GM23338 (cell line): ENCODE measurements around the gene DNAI2. TPM values are rescaled to one million over a fixed set of nuclear protein-coding genes. Genes with fewer than 3 reads are reported as not detected.

Source experiments
- ATAC-seq: fragments of 200-7000 bp; cut with Tn5 transposase; 3 replicates; pipeline ENCODE4 v1.9.1; 2020
- DNase-seq: peaks from one replicate; pipeline ENCODE4 v3.0.0-alpha.2; 2015; ENCODE audit warnings: low spot score
- H2AFZ ChIP-seq: fragments of 200-600 bp; sonication (generic); 2 replicates; pipeline ENCODE4 v1.8.0; 2016; ENCODE audit warnings: antibody characterized with exemption, mild to moderate bottlenecking, moderate library complexity
- H3F3A ChIP-seq: fragments of 200-600 bp; sonication (generic); replicated peaks from 2 replicates; pipeline ENCODE4 v1.8.0; 2017; ENCODE audit warnings: antibody characterized with exemption, mixed run types, low read depth
- H3K27ac ChIP-seq: fragments of 200-600 bp; sonication (generic); 2 replicates; pipeline ENCODE4 v1.6.1; 2016; ENCODE audit warnings: low read depth
- H3K27me3 ChIP-seq: fragments of 200-600 bp; sonication (generic); 2 replicates; pipeline ENCODE4 v1.8.0; 2016; ENCODE audit warnings: mild to moderate bottlenecking, mixed run types, moderate library complexity; ENCODE audit not compliant: insufficient read depth
- H3K36me3 ChIP-seq: fragments of 200-600 bp; sonication (generic); 2 replicates; pipeline ENCODE4 v1.8.0; 2016; ENCODE audit warnings: mild to moderate bottlenecking; ENCODE audit not compliant: insufficient read depth
- H3K4me1 ChIP-seq: fragments of 200-600 bp; sonication (generic); 2 replicates; pipeline ENCODE4 v1.8.0; 2016; ENCODE audit warnings: mild to moderate bottlenecking, moderate library complexity; ENCODE audit not compliant: insufficient read depth
- H3K4me2 ChIP-seq: fragments of 200-600 bp; sonication (generic); 2 replicates; pipeline ENCODE4 v1.7.1; 2017; ENCODE audit warnings: mixed run types
- H3K4me3 ChIP-seq: fragments of 200-600 bp; sonication (generic); 2 replicates; pipeline ENCODE4 v1.6.1; 2016; ENCODE audit warnings: mixed run types
- H3K79me2 ChIP-seq: fragments of 200-600 bp; sonication (generic); replicated peaks from 2 replicates; pipeline ENCODE4 v1.8.0; 2017; ENCODE audit warnings: mild to moderate bottlenecking; ENCODE audit not compliant: insufficient read depth
- H3K9me2 ChIP-seq: fragments of 200-600 bp; sonication (generic); 2 replicates; pipeline ENCODE4 v1.8.0; 2017; ENCODE audit not compliant: insufficient read depth
- H4K20me1 ChIP-seq: fragments of 200-600 bp; sonication (generic); replicated peaks from 2 replicates; pipeline ENCODE4 v1.8.0; 2017; ENCODE audit warnings: mild to moderate bottlenecking; ENCODE audit not compliant: insufficient read depth
- H3K27ac Mint-ChIP-seq: 2 replicates; pipeline ENCODE4 v1.8.0; 2020; ENCODE audit warnings: inconsistent platforms, mild to moderate bottlenecking, moderate library complexity, mixed read lengths
- H3K27me3 Mint-ChIP-seq: 3 replicates; pipeline ENCODE4 v1.8.0; 2022; ENCODE audit warnings: low read depth, mild to moderate bottlenecking, moderate library complexity, mixed read lengths, inconsistent platforms; ENCODE audit not compliant: insufficient read depth, poor library complexity
- H3K36me3 Mint-ChIP-seq: 3 replicates; pipeline ENCODE4 v1.8.0; 2021; ENCODE audit warnings: low read depth, mild to moderate bottlenecking, inconsistent platforms, moderate library complexity, mixed read lengths
- H3K4me1 Mint-ChIP-seq: 3 replicates; pipeline ENCODE4 v1.8.0; 2020; ENCODE audit warnings: mild to moderate bottlenecking, inconsistent platforms, mixed read lengths
- H3K4me3 Mint-ChIP-seq: 3 replicates; pipeline ENCODE4 v1.8.0; 2021; ENCODE audit warnings: moderate library complexity, mild to moderate bottlenecking, inconsistent platforms, mixed read lengths
- H3K9me3 Mint-ChIP-seq: 3 replicates; pipeline ENCODE4 v1.8.0; 2020; ENCODE audit warnings: moderate library complexity, mild to moderate bottlenecking, inconsistent platforms, mixed read lengths
- CREB1 ChIP-seq: fragments of 250-450 bp; sonication (Bioruptor Pico); IDR thresholded peaks from 2 replicates; pipeline ENCODE4 v1.5.0; 2020; ENCODE audit warnings: low read depth, mild to moderate bottlenecking, moderate library complexity
- NANOG ChIP-seq: IDR thresholded peaks from 2 replicates; pipeline ENCODE4 v1.6.1; 2016; ENCODE audit warnings: antibody characterized with exemption, borderline replicate concordance
- POLR2AphosphoS5 ChIP-seq: IDR thresholded peaks from 2 replicates; pipeline ENCODE4 v1.6.1; 2016; ENCODE audit warnings: antibody characterized with exemption, low read depth
- STAT1 ChIP-seq: IDR thresholded peaks from one replicate; pipeline ENCODE4 v1.6.1; 2016; ENCODE audit warnings: antibody characterized with exemption; ENCODE audit not compliant: unreplicated experiment
- ZNF331 ChIP-seq: fragments of 250-450 bp; sonication (Bioruptor Pico); IDR thresholded peaks from 2 replicates; pipeline ENCODE4 v1.5.0; 2020; ENCODE audit warnings: low read depth, mild to moderate bottlenecking, moderate library complexity
- ZNF462 ChIP-seq: fragments of 250-450 bp; sonication (Bioruptor Pico); IDR thresholded peaks from 2 replicates; pipeline ENCODE4 v1.5.0; 2020; ENCODE audit warnings: mild to moderate bottlenecking, moderate library complexity
- polyA plus RNA-seq: library from polyadenylated mRNA; unstranded; fragments of >200 nt; fragmentation: Nextera tagmentation; extraction: Ambion mirVana; gene quantifications from 2 replicates; pipeline ENCODE4 v1.2.1, GENCODE V29; 2016
- total RNA-seq: library from RNA; depleted of rRNA; stranded (reverse); fragments of >200 nt; shearing (Covaris generic); gene quantifications from 2 replicates; pipeline ENCODE4 v1.2.3, GENCODE V29; 2014
- TF ChIP-seq, protein P1 (sequence below): IDR thresholded peaks from one replicate; pipeline ENCODE4 v1.6.1; 2018; ENCODE audit warnings: antibody characterized with exemption; ENCODE audit not compliant: unreplicated experiment
- TF ChIP-seq, protein P2 (sequence below): IDR thresholded peaks from 2 replicates; pipeline ENCODE4 v1.6.1; 2016; ENCODE audit warnings: antibody characterized with exemption

Gene DNAI2
- total and polyA plus RNA-seq, 2 experiments from 2014 or later: 0.21 TPM; not detected in 1

DNA sequence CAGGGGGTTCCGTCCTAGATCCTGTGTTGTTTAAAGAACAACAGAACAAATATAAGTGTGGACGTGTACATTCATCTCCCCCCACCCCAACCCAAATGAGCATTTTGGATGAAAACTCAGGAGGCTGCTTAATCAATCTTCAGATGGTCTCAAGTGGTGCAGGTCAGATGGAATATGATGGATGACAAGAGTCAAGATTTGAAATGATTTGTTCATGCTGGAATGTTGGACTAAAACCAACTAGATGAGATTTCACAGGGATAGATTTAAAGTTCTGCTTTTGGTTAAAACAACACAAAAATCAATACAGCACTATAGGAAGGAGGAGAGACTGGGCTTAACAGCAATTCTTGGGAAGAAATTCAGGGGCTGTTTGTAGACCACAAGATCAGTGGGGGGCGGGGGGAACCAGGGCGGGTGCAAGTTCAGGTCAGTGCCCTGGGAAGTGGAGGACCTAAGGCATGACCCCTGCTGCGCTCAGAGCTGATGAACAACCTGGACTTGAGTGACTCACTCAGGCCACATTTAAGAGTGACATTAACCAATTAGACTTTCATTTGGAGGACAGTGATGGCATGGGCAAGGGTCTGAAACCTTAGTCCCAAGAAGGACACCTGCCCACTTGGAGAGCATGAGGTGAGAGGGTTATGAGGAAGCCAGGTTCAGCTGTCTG is 45.6 kb upstream of the DNAI2 start (continued):
- TF ChIP-seq CREB1 (CRISPR knock-in tag): no peak

DNA sequence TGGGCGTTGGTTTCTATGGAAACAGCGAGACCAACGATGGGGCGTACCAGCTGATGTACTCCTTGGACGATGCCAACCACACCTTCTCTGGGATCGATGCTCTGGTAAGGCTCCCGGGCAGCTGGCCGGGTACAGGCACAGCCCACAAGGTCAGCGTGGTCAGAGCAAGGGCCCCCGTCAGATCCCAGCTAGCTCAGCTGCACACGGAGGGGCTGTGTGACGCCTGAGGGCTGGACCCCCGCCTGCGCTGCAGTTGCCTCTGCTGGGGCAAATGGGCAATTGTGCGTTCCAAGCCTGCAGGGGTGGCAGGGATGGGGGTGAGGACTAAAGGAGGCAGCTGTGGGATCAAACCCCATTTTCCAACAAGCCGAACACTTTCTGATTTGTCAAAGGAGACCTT is 43.1 kb upstream of the DNAI2 start:
- Histone ChIP-seq H2AFZ (no peak overlapping the region), H3K79me2 (no peaks in the 10 kb centered on the region), H3K4me2 (no peak overlapping the region), H3K36me3 (no peaks in the 10 kb centered on the region), H4K20me1 (no peaks in the 10 kb centered on the region), H3K4me3 (no peak overlapping the region), H3K27ac (no peak overlapping the region), H3K27me3 (no peaks in the 10 kb centered on the region), H3K9me2 (no peaks in the 10 kb centered on the region), H3F3A (no peaks in the 10 kb centered on the region), H3K4me1 (no peaks in the 10 kb centered on the region)
- Mint-ChIP-seq H3K9me3 (no peaks in the 10 kb centered on the region; the same call in 2 of the 3 replicates), H3K27me3 (peaks cover 3% of the 10 kb centered on the region), H3K27ac (no peak overlapping the region), H3K4me3 (no peak overlapping the region), H3K4me1 (peaks cover 11% of the 10 kb centered on the region; the same call in 2 of the 3 replicates), H3K36me3 (no peaks in the 10 kb centered on the region)
- no peak for ATAC-seq
- no peak for DNase-seq
- TF ChIP-seq STAT1 (no peak), NANOG (no peak), ZNF462 (CRISPR knock-in tag) (no peak), ZNF331 (CRISPR knock-in tag) (no peak), POLR2AphosphoS5 (no peak)
- TF ChIP-seq, protein P1, sequence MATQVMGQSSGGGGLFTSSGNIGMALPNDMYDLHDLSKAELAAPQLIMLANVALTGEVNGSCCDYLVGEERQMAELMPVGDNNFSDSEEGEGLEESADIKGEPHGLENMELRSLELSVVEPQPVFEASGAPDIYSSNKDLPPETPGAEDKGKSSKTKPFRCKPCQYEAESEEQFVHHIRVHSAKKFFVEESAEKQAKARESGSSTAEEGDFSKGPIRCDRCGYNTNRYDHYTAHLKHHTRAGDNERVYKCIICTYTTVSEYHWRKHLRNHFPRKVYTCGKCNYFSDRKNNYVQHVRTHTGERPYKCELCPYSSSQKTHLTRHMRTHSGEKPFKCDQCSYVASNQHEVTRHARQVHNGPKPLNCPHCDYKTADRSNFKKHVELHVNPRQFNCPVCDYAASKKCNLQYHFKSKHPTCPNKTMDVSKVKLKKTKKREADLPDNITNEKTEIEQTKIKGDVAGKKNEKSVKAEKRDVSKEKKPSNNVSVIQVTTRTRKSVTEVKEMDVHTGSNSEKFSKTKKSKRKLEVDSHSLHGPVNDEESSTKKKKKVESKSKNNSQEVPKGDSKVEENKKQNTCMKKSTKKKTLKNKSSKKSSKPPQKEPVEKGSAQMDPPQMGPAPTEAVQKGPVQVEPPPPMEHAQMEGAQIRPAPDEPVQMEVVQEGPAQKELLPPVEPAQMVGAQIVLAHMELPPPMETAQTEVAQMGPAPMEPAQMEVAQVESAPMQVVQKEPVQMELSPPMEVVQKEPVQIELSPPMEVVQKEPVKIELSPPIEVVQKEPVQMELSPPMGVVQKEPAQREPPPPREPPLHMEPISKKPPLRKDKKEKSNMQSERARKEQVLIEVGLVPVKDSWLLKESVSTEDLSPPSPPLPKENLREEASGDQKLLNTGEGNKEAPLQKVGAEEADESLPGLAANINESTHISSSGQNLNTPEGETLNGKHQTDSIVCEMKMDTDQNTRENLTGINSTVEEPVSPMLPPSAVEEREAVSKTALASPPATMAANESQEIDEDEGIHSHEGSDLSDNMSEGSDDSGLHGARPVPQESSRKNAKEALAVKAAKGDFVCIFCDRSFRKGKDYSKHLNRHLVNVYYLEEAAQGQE: no peak
- TF ChIP-seq, protein P2, sequence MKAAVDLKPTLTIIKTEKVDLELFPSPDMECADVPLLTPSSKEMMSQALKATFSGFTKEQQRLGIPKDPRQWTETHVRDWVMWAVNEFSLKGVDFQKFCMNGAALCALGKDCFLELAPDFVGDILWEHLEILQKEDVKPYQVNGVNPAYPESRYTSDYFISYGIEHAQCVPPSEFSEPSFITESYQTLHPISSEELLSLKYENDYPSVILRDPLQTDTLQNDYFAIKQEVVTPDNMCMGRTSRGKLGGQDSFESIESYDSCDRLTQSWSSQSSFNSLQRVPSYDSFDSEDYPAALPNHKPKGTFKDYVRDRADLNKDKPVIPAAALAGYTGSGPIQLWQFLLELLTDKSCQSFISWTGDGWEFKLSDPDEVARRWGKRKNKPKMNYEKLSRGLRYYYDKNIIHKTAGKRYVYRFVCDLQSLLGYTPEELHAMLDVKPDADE: no peak
